NCI-H526 treated with DMSO at 0.1 percent for 48 hours (cell line): ENCODE results near the gene FAM3A.
"Not testable (repeated sequence)": the region's sequence is repeated elsewhere in the genome, so short reads cannot be mapped to it uniquely, and the experiment has no call there.

ENCODE experiments used
- DNase-seq: peaks from one replicate; lab custom pipeline; 2025; lab: John Stamatoyannopoulos, UW

The FAM3A gene

GRCh38 chrX:154502989-154503388 is 13.0 kb downstream of the FAM3A start:
- DNase-seq = no peak

DNA sequence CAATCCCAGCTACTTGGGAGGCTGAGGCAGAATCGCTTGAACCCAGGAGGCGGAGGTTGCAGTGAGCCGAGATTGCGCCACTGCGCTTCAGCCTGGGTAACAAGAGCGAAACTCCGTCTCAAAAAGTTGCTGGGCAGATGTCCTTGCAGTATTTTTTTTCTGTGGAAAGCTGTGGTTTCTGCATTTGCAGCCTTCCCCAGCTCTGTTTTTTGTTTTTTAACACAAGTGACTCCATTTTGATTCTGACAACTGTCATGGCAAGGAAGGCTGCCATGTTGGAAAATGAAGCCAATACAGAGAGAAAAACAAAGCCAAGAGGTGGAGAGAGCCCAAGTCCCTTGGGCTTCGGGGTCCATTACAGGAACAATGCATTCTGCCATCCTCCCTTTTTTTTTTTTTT is 13.9 kb downstream of the FAM3A start:
- no peak for DNase-seq

DNA sequence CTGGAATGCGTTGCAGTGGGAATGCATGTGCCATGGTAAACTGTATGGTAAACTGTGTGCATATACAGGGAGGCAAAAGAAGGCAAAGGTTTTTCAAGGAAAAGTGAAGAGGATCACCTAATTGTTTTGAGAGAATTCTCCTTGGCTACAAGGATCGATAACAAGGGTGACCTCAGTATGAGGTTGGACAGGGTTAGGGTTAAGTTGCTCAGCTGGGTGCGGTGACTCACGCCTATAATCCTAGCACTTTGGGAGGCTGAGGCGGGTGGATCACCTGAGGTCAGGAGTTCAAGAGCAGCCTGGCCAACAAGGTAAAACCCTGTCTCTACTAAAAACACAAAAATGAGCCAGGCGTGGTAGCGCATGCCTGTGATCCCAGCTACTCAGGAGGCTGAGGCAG is 14.6 kb downstream of the FAM3A start:
- not testable (repeated sequence) for DNase-seq

DNA sequence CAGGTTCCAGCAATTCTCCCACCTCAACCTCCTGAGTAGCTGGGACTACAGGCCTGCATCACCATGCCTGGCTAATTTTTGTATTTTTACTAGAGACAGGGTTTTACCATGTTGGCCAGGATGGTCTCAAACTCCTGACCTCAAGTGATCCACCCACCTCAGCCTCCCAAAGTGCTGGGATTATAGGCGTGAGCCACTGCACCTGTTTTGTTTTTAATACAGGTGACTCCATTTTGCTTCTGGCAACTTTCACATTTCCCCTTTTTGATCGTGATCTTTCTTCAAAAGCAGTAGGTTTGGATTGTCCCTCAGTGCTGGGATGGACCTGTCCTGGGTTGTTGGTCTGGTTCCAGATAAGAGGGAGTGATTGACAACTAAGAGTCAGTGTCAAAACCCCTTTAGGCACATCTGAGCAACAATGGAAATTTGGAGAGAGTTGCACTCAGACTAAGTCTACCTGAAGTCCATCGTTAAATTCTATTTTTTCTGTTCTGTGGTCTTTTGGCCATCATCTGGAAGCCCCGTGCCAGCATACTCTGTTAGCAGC is 19.4 kb downstream of the FAM3A start:
- not testable (repeated sequence) for DNase-seq

GRCh38 chrX:154495472-154495922 is 20.5 kb downstream of the FAM3A start:
- DNase-seq = no peak

DNA sequence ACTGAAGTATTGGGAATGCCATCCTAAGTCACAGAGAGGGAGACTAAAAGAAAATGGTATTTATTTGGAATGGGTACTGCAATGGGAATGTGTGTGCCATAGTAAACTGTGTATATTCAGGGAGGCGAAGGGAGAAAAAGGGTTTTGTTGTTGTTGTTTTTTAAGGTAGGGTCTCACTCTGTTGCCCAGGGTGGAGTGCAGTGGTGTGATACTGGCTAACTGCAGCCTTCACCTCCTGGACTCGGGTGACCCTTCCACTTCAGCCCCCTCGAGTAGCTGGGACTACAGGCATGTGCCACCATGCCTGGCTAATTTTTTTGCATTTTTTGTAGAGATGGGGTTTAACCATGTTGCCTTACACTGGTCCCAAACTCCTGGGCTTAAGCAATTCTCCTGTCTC is 21.3 kb downstream of the FAM3A start:
- no peak for DNase-seq

DNA sequence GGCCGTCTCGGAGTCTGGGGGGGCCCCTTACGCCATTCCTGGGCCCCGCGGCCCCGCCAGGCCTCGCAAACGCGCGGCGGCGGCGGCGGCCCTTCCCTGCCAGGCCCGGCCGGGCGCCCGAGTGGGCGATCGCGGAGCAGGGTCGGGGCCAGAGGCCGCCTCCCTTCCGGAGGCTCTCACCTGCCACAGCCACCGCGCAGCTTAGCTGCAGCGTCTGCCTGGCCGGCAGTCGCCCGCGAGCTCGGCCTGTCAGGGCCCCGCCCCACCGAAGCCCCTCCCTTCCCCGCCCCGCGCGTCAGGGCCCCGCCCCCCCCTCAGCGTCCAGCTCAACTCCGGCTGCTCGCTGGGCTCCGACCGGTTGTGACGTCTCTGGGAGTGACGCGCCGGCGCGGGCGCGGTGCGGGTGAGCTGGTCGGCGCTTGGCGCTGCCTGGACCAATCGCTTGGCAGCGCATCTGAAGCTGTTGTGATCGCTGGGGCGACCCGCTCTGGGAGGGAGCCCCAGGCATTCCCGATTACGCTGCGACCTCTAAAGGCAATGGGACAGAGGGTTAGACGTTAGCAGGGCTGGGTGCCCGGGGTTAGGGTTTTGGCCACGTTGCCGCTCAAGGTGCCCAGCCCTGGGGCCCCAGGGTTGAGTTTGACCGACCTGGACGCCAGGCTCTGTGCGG is 25.5 kb downstream of the FAM3A start, which contains the start of gene SLC10A3:
Gene SLC10A3 (minus strand): TSS at position 216 of the 670 bp plus-strand sequence. CDS start 1,689 bp downstream, outside the sequence.
- peak; percentile 91 for DNase-seq

GRCh38 chrX:154490021-154490413 is 26.0 kb downstream of the FAM3A start:
- DNase-seq = no peak

- DNase-seq = no peak
These were observed 26.9 kb downstream of the FAM3A start for GRCh38 chrX:154489182-154489581.

DNA sequence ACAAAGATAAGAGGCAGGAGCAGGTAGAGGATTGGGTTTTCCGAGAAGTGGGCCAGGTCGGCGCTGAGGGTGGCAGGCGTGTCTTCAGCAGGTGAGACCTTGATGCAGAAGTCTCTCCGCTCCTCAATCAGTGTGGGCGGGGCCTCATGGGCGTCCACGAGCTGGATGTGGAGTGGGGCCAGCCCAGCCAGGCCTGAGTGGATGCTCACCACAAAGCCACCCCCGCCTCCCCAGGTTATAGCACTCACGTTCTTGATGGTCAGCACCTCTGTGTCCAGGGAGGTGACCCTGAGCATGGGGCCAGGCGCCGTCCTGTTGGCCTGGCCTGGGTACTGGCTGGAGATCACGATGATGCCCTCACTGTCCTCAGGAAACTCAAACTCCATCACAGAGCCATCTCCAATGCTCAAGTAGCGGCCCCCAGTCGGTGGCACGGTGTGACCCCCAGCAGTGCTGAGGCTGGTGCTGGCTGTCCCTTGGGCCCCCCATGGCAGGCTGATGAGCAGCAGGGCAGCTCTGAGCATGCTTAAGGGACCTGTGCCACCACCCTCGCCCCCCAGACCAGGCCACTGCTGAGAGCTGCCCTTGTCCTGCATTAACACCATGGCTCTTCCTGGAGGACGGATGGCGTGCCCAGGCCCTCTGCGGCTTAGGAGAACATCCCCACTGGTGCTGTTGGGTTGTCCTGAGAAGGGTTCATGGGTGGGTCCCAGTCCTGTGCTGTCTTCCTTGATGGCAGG is 27.5 kb downstream of the FAM3A start:
- DNase-seq = no peak

GRCh38 chrX:154487518-154488290 is 28.3 kb downstream of the FAM3A start:
- DNase-seq = no peak

GRCh38 chrX:154486396-154487207 is 29.4 kb downstream of the FAM3A start, which contains the start of gene UBL4A:
Gene UBL4A, minus strand, starts transcription at chrX:154486615. Its CDS starts 31 bp downstream, at chrX:154486584.
- peak; percentile 79 for DNase-seq

DNA sequence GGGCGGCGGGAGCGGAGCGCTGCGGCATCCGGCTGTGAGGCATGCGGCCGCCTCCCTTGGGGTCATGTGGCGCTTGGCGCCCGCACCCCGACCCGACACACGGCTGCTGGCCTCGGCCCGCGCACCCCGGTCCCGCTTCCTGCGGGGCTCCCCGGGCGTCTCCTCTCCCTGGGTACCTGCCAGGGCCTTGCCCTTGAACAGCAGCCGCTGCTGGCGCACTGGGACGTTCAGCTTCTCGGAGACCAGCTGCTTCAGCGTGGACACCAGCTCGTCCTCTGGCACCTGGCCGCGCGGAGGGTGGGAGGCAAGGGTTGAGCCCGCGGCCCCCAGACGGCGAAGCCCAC is 30.0 kb downstream of the FAM3A start:
- no peak for DNase-seq

GRCh38 chrX:154485150-154486051 is 30.6 kb downstream of the FAM3A start:
- DNase-seq = peak; percentile 8

DNA sequence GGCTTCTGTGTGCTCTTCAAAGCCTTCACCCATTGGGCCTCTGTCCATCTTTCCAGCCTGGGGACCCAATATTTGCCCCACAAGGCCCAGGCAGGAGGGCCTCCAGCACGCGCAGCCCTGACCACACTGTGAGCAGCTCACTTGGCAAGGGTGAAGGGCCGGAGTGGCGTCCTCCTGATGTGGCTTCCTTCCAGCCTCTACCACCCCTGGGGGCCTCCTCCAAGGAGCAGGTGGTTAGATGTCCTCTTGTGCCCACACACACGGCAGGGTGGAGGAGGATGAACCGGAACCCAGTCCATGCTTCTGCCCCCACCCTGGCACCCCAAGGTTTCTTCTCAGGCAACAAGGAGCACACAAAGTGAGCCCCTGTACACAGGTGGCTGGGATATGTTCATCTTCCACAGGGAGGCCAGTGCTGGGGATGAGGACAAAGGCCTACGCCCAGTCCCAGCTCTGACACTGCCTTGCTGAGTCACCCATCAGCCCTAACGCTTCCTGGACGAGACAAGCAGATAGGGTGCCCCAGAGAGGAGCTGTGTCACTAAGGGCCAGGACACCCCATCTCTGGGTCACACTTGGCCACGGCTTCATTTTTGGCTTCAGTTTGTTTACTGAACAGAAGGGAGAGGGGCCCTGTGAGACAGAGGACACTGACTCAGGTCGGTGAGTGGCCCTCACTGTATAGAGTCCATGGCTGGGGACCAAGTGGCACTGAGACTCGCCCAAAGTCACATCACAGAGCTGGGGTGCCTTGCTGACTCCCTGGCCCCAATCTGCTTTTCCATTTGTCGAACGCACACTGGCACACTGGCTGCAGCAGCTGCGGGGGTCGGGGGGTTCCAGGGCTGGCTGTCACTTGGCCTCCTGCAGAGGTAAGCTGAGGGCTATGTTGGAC is 31.5 kb downstream of the FAM3A start:
- DNase-seq = no peak

DNA sequence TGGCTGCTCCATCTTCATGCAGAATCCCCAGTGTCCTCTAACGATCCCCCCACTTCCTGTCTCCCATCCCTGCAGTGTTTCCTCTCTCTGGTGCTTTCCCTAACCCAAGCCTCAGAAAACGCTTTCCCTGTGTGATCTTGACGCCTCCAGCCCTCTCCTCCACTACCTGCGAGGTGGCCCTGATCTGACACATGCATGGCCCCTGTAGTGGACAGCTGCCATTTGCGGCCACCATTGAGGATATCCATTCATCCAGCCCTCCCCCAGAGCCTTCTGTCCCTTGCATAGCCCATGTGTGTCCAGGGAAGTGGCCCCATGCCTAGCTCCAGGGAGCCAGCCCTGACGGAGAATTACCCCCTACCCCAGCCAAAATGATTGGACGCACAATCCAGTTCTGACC is 32.7 kb downstream of the FAM3A start:
- DNase-seq = no peak

DNA sequence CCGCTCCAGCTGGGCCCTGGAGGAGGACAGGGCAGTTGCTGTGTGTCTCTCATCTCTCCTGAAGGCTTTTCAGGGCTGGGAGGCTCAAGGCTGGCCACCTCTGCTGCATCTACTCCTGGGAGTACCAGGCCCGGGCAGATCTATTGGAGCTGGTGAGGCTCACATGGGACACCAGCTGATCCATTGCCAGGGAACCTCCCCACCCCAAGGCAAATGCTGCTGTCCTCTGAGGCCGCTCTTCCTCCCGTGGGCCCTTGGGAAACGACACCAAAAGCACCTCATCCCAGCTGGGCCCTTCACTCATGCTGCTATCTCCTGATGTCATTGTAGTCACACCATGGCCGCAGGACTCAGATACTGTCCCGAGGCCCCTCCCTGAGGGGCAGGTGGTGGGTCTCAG is 33.2 kb downstream of the FAM3A start:
- DNase-seq = no peak

DNA sequence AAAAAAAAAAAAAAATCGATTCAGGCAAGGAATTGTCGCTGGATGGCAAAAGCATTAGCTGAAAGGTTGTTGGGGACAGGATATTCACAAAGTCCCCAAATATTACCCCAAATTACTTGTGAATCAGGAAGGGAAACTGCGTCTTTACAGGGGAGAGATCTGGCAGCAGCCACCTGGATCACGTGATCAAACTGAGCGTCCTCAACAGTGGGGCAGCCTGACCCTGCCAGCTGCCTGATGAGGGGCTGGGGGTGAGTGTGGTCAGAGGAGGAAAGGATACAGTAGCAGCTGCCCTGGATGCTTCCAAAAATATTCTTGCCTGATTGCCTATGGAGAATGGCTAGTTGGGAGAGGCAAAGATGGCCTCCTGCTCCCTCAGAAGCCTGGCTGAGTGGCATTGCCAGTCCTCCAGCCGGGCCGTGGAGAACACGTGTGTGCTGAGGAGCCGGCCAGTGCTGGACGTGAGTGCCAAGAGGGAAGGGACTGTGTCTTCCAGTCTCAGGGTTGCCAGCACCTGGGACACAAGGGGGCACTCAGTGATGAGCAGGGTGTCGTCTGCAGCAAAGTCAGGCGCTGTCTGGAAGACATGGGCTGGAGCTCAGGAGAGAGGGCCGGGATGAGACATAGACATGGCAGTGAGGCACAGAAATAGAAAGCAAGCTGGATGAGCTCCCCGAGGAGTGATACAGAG is 34.0 kb downstream of the FAM3A start:
- no peak for DNase-seq

DNA sequence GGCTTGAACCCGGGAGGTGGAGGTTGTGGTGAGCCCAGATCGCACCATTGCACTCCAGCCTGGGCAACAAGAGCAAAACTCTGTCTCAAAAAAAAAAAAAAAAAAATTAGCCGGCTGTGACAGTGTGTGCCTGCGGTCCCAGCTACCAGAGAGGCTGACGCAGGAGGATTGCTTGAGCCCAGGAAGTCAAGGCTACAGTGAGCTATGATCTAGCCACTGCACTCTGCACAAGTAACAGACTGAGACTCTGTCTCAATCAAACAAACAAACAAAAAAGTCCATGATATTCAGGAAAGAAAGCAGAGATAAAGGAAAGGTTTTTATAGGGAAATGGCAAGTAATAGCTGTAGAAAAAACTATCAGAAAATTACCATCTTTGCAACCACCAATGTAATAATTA is 34.8 kb downstream of the FAM3A start:
- no peak for DNase-seq
